ENCODE measurements around the gene PSME2.

The PSME2 gene

DNA sequence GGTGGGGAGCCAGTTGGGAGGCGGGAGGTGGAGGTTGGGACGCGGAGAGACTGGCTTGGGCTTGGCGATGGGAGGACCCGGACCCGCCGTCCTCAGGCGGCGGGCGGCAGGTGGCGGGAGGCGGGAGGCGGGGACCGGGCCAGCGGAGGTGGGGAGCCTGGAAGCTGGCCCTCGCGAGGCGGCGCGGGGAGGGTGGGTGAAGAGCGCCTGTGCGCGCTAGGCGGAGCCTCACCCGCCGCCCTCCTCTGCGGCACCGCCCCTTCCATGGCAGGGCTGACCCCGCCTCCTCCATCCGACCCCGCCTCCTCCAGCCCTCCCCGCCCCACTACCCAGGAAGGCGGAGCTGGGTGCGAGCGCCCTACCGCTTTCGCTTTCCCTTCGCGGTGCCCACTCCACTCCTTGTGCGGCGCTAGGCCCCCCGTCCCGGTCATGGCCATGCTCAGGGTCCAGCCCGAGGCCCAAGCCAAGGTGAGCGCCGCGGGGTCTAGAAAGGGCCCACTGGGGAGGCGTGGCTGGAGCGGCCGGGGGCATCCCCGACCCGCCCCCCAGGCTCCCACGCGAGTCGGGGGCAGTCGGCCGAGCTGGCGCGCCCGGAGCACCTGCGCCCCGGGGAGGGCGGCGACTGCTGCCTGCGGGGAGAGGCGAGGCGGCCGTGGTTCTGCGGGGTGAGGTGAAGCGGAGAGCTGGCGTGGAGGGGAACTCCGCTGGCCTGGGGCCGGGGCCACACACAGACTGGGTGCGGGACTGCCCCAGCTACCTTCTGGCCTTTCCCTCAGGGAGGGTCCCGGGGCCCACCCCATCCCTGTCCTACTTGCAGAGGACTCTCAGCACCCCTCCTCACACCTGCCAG is 10.4 kb downstream of the PSME2 start, which contains the start of gene PSME1:
Gene PSME1, plus strand, starts transcription at position 361 of the 850 bp plus-strand sequence. Its CDS starts 69 bp downstream, at position 430.
- no peak for FAIRE-seq

DNA sequence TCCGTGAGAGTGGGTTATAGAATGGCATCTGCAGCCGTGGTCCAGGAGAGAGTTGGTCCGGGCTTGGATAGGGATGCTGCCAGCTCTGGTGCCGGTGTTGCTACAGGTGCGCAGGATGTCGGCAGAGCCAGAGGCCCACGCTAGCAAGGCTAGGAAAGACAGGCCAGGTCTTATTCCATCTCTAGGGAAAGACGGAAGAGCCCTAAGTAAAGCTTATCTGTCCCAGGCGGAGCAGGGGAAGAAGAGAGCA is 10.9 kb downstream of the PSME2 start:
- no peak for DNase-seq (ENCODE audit: low spot score)
- no peak for FAIRE-seq

More for the DNA sequence above, 10.4 kb downstream of the PSME2 start, which contains the start of gene PSME1:
- peak; percentile 93 for DNase-seq (ENCODE audit: low spot score)

DNA sequence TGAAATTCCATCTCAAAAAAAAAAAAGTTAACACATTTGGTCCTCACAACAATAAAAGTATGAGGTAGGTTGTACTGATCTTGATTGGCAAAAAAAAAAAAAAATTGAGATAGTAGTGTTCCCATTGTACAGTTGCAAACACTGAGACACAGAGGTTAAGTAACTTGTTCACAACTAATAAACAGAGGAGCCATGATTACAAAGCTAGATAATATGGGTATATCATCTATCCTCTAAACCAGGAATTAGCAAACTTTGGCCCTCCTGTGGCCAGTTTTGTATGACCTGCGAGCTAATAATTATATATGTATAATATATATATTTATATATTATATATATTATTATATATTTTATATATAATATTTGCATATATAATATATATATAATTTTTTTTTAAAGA is 12.7 kb downstream of the PSME2 start:
- FAIRE-seq (no peak), DNase-seq (ENCODE audit: low spot score) (no peak)

DNA sequence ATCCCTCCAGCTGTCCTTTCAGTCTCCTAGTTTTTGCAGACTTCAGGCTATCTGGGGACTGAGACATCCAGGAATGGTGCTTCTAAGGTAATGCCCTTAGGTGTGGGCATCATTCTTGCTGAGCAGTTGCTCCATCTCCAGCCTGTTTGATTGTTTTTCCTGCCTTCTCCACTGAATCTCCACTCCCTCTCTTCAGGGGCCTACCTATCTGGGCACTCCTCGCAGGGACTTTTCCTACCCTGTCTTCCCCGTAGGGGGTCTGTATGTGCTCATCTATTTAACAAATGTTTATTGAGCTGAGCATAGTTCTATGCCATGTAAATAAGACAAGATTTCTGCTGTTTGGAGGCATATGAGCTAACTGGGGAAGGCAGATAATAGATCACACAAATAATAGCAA is 13.4 kb downstream of the PSME2 start:
- DNase-seq (ENCODE audit: low spot score) (no peak), FAIRE-seq (no peak)

DNA sequence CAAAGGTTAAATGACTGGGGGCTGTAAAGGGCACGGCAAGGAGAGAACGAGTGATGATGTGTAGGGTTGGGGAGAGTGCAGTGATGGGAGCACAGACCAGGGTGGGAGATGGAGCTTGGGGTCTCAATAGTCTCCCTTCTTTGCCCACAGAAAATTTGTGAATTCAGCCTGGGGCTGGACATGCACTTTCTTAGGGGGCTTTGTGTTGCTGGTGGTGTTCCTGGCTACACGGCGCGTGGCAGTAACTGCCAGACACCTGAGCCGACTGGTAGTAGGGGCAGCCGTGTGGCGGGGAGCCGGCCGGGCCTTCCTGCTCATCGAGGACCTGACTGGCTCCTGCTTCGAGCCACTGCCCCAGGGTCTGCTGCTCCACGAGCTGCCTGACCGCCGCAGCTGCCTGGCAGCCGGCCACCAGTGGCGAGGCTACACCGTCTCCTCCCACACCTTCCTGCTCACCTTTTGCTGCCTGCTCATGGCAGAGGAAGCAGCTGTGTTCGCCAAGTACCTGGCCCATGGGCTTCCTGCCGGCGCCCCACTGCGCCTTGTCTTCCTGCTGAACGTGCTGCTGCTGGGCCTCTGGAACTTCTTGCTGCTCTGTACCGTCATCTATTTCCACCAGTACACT is 14.2 kb downstream of the PSME2 start:
- DNase-seq (ENCODE audit: low spot score) (no peak), FAIRE-seq (no peak)

DNA sequence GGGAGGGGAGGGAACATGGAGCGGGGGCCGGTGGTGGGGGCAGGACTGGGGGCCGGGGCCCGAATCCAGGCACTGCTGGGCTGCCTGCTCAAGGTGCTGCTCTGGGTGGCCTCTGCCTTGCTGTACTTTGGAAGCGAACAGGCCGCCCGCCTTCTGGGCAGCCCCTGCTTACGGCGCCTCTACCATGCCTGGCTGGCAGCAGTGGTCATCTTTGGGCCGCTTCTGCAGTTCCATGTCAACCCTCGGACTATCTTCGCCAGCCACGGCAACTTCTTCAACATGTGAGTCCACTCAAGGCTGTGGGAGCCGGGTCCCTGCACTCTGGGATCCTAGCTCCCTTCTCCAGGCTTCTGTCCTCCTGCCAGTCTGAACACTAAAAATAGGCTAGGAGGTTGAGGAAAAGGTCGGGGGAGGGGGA is 14.9 kb downstream of the PSME2 start:
- DNase-seq (ENCODE audit: low spot score) (no peak), FAIRE-seq (no peak)

DNA sequence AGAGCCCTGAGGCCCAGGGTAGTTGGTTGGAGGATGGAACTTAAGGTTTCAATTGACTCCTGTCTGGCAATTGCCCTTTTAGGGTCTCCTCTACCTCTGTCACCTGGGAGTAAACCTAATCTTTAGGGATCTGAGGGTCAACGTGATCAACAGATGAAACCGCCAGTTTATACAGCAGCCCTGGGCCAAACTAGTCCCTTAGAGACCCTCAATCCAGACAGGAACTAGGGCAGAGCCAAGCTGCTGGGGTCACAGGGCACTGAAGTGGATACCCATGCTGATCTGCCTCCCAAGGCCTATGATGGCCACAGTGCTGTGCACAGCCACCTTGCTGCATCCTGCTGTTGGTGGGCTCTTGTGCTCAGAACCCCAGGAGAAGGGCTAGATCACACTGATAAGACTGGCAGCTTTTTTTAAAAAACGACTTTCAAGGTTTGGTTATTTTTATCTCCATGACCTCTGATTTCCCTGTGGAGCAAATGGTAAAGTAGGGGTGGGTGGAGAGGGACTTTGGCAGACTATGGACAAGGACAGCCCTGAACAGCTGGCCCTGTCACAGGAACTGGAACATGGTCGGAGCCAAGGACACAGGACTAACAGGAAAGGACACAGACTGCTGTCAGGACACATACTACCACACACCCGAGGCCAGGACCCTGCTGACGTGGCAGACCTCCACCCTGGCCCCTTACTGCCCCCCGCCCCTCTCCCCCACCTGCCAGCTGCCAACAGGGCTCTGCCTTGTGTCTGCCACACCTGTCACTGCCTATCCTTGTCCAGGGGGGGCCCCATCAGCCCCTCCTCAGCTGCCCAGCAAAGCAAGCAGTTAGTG is 15.5 kb downstream of the PSME2 start:
- no peak for DNase-seq (ENCODE audit: low spot score)
- FAIRE-seq: no peak

DNA sequence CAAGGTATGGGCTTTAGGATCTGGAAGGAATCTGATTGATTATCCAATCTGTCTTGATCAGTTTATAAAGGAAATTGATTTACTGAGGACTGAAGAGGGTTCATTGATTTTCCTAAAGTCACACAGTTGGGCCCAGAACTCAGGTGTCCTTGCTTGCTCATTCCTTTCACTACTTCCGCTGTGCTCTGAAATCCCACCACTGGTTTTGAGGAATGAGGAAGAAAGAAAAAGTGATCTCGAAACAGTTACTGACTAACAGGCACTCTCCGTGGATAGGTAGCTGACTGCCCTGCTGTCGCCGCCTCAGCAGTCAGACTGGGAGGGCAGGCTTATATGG is 16.1 kb downstream of the PSME2 start, which contains the start of gene FITM1:
Gene FITM1, plus strand, starts transcription at position 280 of the 337 bp plus-strand sequence. CDS start 905 bp downstream, outside the sequence.
- DNase-seq (ENCODE audit: low spot score): no peak
- FAIRE-seq: no peak

DNA sequence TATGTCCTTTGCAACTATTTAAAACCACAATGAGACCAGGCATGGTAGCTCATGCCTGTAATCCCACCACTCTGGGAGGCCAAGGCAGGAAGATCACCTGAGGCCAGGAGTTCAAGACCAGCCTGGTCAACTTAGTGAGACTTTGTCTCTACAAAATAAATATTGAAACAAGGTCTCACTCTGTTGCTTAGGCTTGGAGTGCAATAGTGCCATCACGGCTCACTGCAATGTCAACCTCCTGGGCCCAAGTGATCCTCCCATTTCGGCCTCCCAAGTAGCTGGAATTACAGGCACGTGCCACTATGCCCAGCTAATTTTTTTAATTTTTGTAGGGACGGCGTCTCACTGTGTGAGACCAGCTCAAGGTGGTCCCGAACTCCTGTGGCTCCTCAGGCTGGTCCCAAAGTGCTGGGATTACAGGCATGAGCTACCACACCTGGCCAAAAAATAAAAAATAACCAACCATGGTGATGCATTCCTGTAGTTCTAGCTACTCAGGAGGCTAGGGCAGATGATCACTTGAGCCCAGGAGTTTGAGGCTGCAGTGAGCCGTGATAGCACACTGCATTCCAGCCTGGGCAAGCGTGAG is 16.9 kb downstream of the PSME2 start:
- no peak for FAIRE-seq
- no peak for DNase-seq (ENCODE audit: low spot score)

DNA sequence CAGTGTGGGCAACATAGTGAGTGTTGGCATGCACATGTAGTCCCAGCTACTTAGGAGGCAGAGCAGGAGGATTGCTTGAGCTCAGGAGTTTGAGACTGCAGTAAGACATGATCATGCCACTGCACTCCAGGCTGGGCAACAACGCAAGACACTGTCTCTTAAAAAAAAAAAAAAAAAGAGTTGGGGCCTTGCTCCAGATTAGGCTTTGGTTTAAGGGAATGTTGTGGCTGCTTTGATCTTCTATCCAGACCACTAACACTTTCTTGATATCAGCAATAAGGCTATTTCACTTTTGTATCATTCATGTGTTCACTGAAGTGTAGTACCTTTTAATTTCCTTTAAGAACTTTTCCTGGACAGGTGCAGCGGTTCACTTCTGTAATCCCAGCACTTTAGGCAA is 18.7 kb downstream of the PSME2 start:
- DNase-seq (ENCODE audit: low spot score) (no peak), FAIRE-seq (no peak)

DNA sequence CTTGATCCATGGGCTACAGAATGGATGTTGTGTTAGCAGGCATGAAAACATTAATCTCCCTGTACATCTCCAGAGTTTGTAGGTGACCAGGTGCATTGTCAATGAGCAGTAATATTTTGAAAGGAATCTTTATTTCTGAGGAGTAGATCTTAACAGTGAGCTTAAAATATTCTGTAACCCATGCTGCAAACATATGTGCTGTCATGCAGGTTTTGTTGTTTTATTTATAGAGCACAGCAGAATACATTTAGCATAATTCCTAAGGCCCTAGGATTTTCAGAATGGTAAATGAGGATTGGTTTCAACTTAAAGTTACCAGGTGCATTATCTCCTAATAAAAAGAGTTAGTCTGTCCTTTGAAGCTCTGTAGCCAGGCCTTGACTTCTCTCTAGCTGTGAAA is 19.5 kb downstream of the PSME2 start:
- FAIRE-seq (no peak), DNase-seq (ENCODE audit: low spot score) (no peak)

DNA sequence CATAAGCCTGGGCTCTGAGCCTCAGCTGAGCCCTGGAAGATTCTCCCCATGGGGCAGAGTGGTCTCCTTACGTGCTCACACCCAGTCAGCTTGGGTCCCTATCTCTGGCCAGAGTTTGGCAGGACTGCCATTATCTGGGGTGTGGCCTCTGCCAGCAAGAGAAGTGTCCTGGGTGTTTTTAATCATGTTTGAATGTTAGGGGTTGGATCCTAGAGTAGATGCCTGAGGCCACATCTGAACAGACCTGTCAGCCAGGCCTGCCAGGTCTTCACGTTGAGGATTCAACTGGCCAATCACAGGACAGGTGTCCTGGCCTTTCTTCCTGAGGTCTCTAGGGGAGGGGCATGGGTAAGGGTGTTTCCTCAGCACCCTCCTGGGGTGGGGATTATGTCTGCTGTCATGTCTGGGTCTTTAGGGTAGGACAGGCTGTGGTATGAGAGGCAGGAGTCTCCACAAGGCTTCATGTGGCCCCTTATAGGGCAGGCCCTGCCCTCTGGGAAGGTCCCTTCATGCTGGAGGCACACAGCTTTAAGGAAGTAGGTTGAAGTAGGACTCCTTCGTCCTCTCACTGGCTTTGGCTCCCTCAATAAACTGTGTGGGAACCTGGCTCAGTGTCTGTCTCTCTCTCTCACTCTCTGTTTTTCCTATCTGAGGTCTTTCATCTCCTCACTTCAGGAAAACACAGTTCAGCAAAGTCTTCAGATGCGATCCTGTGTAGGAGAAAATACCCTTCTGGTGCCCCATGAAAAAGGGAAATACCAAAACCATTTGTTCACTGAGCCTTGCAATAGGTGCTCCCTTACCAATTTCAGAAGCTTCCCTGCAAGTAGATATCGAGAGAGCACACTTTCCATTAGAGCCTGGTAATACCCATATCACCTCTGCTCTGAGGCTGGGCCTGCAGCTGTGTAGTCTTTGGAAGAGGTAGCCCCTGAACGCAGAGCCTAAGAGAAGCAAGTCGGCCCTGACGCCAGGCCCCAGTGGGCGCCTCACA is 22.7 kb downstream of the PSME2 start:
- no peak for FAIRE-seq
- no peak for DNase-seq (ENCODE audit: low spot score)

DNA sequence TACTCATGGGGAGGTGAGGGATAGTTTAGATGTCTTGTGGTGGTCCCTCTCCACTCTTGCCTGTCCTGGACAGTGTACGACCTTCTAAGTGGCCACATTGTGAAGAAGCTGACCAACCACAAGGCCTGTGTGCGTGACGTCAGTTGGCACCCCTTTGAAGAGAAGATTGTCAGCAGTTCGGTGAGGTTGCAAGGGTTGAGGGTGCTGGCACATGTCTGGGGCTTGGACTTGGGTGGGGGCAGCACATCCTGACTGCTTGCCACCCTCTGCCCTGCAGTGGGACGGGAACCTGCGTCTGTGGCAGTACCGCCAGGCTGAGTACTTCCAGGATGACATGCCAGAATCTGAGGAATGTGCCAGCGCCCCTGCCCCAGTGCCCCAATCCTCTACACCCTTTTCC is 23.5 kb downstream of the PSME2 start:
- no peak for FAIRE-seq
- DNase-seq (ENCODE audit: low spot score): no peak

DNA sequence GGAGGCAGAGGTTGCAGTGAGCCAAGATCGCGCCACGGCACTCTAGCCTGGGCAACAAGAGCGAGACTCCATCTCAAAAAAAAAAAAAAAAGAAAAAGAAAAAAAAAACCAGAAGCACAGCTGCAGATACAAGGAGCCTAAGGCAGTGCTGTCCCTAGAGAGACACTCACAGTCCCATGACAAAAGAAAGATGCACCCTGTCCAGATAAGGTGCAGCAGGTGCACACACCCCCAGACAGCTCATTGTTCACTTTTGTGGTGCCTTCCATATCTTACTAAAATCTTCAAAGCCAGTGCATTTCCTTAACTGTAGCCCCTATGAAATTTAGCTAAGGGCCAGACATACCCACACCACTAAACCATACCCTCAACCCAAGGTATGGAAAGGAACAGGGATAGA is 24.0 kb downstream of the PSME2 start:
- FAIRE-seq: no peak
- no peak for DNase-seq (ENCODE audit: low spot score)

DNA sequence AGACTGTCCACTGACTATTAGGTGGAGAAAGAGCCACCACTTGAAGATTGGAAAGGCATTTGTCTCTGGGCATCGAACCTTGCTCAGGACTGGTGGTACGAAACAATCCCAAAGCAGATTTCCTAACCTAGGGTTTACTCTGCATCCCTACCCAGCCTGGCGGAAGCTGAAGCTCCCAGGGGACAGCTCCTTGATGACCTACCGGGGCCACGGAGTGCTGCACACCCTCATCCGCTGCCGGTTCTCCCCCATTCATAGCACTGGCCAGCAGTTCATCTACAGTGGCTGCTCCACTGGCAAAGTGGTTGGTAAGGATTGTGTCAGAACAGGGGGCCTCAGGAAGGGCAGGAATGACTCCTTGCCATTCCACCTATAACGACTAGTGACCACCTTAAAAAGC is 25.2 kb downstream of the PSME2 start:
- FAIRE-seq: no peak

DNA sequence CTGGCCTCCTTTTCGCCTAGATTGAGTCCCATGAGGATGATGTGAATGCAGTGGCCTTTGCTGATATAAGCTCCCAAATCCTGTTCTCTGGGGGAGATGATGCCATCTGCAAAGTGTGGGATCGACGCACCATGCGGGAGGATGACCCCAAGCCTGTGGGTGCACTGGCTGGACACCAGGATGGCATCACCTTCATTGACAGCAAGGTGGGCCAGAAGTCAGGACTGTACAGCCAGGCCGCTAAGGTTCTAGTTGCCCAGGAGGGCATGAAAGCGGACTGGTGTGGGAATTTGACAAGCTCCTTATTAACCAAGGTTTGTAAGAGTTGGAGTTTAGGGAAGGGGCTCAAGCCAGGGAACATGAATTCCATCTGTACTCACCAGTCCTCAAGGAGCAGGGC is 26.7 kb downstream of the PSME2 start:
- FAIRE-seq: no peak

More for the DNA sequence above, 25.2 kb downstream of the PSME2 start:
- DNase-seq (ENCODE audit: low spot score): no peak

DNA sequence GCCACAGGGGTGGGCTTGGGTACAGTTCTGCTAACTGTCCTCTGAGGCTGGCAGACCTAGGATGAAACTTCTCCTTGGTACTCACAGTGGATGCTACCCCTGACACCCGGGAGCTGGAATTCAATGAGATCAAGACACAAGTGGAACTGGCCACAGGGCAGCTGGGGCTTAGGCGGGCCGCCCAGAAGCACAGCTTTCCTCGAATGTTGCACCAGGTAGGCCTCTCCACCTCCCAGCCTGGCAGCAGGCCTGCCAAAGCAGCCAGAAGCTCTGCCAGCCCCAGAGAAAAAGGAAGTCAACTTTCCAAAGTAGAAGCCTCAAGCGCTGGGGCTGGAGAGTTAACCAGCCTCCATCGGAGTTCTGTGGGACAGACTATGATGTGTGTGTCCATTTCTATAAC is 29.2 kb downstream of the PSME2 start:
- DNase-seq (ENCODE audit: low spot score) (no peak), FAIRE-seq (no peak)

More for the DNA sequence above, 26.7 kb downstream of the PSME2 start:
- no peak for DNase-seq (ENCODE audit: low spot score)

DNA sequence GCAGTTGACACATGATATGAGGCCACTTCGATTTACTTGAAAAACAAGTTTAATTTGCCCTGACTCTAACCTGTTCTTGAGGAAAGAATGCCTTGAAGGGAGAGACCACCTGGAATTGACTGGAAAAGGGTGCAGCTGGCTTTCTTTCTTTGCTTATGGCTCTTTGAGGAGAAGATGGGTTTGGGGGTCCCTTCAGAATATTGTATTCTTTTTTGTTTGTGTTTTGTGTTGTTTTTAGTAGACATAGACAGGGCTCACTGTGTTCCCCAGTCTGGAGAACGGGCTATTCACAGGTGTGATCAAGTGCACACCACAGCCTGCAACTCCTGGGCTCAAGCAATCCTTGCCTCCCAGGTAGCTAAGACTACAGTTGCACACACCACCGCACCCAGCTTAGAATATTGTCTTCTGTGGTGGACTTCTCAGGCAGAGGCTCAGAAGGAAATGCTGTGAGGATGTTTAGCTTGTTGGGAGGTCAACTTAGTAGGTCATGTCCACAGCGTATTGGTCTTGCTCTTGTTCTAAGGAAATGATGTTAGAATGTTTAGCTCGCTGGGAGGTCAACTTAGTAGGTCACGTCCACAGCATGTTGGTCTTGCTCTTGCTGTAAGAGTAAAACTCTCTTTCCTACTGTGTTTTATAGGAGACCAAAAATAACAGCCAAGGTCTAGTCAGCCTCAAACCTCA is 30.1 kb downstream of the PSME2 start:
- no peak for DNase-seq (ENCODE audit: low spot score)
- FAIRE-seq: no peak

DNA sequence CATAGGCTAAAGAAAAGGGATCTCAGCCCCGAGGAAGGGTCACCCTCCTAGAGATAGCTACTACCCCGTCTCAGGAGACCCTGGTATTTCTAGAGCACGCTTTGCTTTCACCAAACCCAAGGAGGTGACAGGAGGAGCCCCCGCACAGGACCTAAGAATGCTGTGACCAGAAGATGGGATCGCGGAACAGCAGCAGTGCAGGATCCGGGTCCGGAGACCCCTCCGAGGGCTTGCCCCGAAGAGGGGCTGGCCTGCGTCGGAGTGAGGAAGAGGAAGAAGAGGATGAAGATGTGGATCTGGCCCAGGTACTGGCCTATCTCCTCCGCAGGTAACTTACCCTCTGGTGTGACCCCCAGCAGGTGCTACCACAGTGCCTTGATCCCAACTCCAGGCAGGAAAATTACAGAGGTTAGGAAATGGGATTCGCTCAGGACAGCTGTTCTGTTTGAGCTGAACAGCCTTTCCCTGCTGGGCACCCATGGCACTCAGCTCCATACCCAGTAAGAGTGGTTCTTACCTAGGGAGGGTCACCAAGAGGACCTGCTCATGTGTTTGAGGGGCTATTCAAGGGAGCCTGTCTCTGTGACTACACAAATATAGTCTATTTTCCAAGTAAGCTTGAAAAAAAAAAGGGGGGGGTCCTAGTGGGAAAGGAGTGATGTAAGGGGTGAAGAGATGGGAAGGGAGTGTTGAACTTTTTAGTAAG is 30.8 kb downstream of the PSME2 start:
- DNase-seq (ENCODE audit: low spot score): no peak
- no peak for FAIRE-seq

All from urothelium cell line (cell line).